HG03097 (cell line): ENCODE data around the gene VAPA.
A peak's percentile ranks its signal among the peaks of the same experiment; 100 is the strongest.

Source experiments
- ATAC-seq: cut with Tn5 transposase; IDR thresholded peaks from one replicate; pipeline ENCODE4 v1.9.1; 2021; ENCODE audit not compliant: unreplicated experiment, low FRiP score

VAPA gene

DNA sequence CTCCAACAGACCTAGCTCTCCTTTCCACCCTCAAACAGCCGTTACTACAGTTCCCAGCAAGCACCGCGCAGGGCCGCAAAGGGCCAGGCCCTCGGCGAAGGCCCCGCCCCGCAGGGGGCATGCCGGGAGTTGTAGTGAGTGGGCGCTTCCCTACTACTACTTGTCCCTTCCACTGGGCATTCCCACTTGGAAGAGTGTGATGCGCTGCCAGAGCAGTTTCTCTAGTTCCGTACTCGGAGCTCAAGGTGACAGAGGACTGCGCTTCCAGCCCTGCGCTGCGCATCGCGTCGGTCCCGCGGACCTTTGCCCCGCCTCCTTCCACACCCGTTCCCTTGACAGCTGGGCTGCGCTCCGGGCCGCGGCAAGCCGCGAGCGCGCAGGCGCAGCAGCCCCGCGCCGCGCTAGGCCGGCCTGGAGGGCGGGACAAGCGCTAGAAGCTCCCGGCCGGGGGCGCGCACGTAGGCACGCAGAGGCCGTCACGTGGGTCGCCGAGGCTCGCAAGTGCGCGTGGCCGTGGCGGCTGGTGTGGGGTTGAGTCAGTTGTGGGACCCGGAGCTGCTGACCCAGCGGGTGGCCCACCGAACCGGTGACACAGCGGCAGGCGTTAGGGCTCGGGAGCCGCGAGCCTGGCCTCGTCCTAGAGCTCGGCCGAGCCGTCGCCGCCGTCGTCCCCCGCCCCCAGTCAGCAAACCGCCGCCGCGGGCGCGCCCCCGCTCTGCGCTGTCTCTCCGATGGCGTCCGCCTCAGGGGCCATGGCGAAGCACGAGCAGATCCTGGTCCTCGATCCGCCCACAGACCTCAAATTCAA lies at the start of gene VAPA:
Gene VAPA, plus strand, starts transcription at position 491 of the 808 bp plus-strand sequence. Its CDS starts 241 bp downstream, at position 732.
- peak; percentile 81 for ATAC-seq

GRCh38 chr18:9865764-9866490 lies 47.9 kb upstream of the VAPA start:
- ATAC-seq = no peak

DNA sequence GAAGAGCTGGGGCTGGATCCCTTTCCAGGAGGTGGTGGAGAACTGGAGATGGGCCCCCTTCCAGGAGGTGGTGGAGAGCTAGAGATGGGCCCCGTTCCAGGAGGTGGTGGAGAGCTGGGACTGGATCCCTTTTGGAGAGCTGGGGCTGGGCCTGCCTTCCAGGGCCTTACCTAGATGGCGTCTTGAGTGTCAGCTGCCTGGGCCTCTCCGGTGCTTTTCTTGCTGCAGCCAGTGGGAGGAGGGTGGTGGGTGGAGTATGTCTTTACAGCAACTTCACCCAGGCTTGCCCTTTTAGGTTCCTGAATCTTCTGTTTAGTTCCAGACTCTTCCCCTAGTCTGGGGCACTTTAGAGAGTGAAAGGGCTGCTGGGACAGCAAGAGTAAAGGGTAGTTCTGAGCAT lies 47.2 kb upstream of the VAPA start:
- ATAC-seq = no peak

- ATAC-seq = no peak
Measured at GRCh38 chr18:9867071-9867594, 46.7 kb upstream of the VAPA start.

DNA sequence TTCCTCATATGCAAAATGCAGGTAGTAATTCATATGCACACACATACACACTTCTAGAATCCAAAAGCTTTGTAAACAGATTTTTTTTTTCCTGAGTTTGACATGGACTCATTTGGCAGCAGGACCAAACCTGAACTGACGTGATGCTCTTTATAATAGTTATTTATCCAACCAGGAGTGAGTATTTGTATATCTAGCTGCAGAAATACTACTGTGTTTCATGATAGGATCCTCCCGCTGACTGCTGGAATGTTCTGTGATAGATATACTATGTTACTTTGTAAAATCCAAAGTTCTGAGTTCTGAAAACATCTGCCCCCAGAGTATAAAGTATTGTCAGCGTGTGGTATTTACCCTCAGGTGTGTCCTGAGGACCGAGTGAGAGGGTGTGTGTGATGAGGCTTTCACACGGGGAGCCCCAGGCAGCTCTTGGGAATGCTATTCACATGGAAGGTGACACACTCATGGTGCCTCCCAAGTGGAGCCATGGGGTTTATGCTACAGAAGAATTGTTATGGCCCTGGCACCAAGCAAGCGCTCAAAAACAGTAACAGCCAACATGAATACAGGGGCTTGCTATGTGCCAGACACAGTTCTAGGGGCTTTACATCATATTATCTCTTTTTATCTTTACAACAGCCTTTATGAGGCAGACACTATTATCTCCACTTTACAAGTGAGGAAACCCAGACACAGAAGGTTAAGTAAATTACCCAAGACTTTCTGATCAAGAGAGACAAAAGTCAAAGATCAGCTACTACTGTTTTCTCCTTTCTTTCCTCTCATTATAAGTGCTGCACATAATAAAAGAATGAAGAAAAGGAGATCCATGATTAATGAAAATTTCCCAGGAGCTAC lies 44.7 kb upstream of the VAPA start:
- no peak for ATAC-seq

DNA sequence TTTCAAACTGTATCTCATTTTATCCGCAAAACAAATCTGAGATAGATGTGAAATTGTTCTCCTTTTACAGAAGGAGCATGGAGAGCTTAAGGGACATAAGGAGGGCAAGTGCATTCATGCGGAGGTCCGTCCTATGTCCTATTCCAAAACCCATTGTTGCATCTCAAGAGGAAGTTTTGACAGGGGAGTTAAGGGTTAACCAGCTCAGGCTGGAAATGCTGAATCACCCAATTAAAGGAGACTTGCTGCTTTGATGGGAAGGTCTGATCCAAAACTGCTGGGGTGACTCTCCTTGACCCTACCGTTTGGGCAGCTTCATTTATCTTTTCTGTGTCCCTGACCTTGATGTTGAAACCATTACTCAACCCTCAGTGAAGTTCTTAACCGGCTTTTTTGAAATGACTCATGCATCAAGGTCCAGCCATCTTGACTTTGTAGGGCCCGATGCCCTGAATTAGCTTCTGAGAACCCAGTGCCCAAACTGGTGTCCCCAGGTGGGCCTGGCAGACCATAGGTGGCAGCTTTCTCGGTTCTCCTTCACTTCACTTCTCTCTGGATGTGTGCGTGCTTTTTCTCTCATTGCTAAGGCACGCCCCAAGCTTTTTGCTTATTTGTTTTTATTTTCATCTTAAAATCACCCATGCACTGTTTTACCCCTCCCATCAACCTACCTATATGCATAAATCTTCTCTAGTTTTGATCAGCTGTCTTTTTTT lies 43.9 kb upstream of the VAPA start:
- ATAC-seq = no peak

GRCh38 chr18:9870431-9871008 lies 43.3 kb upstream of the VAPA start:
- ATAC-seq = no peak

GRCh38 chr18:9871244-9871746 lies 42.5 kb upstream of the VAPA start:
- no peak for ATAC-seq

GRCh38 chr18:9872823-9873222 lies 41.0 kb upstream of the VAPA start:
- no peak for ATAC-seq

GRCh38 chr18:9874728-9875127 lies 39.1 kb upstream of the VAPA start:
- ATAC-seq = no peak

DNA sequence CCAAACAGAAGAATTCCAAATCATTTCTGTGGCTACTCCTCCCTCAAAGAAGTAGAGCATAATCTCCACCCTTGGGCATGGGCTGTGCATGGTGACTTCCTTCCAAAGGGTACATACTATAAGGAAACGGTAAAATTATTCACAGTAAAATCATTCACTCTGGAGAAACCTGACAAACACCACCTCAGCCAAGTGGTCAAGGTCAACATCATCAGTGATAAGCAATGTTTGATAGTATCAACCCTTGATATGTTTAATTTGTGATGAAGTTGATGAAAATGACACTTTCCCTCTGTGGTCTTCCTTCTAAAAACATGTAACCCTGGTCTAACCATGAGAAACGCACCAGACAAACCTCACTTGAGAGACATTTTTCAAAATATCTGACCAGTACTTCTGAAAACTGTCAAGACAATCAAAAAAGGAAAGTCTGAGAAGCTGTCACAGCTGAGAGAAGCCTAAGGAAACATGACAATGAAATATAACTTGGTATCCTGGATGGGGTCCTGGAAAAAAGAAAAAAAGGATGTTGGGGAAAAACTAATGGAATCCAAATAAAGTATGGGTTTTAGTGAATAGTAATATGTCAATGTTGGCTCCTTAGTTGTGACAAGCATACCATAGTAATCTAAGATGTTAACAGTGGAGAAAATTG lies 37.5 kb upstream of the VAPA start:
- ATAC-seq = no peak

DNA sequence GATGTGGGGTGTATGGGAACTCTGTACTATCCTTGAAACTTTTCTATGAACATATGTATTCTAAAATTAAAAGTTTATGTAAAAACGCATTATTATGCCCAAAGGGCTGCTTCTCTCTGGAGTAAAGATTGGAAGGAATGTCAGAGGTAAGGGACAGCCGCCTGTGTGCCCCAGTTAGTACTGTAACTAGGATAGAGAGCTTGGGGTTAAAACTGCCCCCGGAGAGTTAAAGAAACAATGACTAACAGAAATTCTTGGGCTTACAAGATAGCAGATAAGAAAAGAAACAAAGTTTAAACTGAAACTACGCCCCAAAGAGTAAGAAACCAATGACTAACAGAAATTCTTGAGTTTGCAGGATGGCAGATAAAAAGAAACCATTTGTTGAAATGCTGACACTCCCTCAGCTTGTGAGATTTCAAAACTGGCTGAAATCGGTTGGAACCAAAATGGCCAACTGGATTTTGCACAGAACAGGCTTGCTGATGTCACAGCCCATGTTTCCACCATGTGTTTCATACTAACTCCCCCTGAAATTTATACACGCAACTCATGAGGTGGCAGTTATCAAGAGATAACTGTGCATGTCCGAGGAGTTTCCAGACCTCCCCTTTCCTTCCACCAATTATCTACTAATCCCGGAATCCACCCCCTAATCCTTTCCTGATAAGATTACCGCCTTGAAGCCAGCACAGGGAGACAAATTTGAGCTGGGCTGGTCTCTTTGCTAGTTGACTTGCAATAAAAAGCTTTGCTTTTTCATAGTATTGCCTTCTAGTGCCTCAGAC lies 36.8 kb upstream of the VAPA start:
- ATAC-seq = no peak

GRCh38 chr18:9877655-9878014 lies 36.2 kb upstream of the VAPA start:
- no peak for ATAC-seq

DNA sequence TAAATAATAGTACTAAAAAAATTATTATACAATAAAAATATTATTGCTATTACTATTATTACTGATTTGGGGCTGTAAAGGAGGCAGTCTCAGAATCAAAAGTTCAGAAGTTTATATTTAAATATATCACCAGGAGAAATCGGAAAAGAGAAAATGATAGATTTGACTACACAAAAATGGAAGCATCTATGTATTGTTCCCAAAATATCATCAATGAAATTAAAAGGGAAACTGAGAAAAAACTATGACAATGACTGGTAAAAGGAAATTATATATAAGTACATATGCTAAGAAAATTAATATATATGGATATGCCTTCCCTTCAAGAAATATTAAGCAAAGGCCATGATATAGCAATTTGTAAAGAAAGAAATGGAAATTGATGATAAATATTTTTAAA lies 35.7 kb upstream of the VAPA start:
- no peak for ATAC-seq

- ATAC-seq = no peak
Measured at GRCh38 chr18:9878783-9879242, 35.0 kb upstream of the VAPA start.

DNA sequence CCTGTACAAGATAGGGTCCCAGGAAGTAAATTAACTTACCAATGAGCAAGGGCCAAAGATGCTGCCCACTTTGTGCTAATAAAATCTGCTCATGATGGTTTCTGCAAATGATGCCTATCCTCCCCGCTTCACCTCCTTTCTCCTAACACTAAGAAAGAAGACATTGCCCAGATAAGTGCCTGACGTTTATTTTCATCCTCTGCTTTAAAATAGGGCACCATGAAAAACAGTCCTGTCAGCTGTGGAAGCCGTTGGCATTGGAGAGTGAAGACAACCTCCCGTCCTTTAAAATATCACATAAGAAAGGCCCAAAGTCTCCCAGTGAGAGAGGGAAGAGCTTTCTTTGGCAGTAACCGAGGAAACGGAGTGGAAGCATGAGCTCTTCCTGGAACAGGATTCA lies 29.7 kb upstream of the VAPA start:
- ATAC-seq = no peak

DNA sequence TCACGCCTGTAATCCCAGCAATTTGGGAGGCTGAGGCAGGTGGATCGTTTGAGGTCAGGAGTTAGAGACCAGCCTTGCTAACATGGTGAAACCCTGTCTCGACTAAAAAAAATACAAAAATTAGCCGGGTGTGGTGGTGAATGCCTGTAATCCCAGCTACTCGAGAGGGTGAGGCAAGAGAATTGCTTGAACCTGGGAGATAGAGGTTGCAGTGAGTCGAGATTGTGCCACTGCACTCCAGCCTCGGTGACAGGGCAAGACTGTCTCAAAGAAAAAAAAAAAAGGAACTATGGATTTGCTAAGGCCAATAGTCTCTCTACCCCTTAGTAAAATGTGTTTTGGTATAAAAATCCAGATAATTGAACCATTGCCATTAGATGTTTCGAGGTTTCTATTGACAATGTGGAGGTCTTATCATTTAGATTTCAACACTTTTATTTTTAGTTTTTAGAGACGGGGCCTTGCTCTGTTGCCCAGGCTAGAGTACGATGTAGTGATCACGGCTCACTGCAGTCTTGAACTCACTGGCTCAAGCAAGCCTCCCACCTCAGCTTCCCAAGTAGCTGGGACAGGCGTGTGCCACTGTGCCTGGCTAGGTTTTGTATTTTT lies 29.2 kb upstream of the VAPA start:
- ATAC-seq = no peak
